ENCODE data around the gene SMIM14.
"Not testable (repeated sequence)": the region's sequence is repeated elsewhere in the genome, so short reads cannot be mapped to it uniquely, and the experiment has no call there.

The SMIM14 gene

GRCh38 chr4:39528061-39528465 lies 110.6 kb downstream of the SMIM14 start:
- DNase-seq, result peak in 1 of 6 experiments; percentile 30

- peak; percentile 77 to 88 (median 86) for DNase-seq
Observed at GRCh38 chr4:39527296-39528060, 111.2 kb downstream of the SMIM14 start, which contains the start of gene UGDH. Gene UGDH, minus strand, starts transcription at chr4:39527439. Its CDS starts 5,927 bp downstream, at chr4:39521512.

- peak in 3 of 6 experiments; percentile 0 to 15 (median 15) for DNase-seq
Observed at GRCh38 chr4:39526765-39527295, 111.8 kb downstream of the SMIM14 start.

GRCh38 chr4:39525822-39526690 lies 112.6 kb downstream of the SMIM14 start:
- DNase-seq, result no peak

GRCh38 chr4:39524161-39524957 lies 114.3 kb downstream of the SMIM14 start:
- no peak for DNase-seq

- DNase-seq, result no peak
Observed at GRCh38 chr4:39522068-39522467, 116.6 kb downstream of the SMIM14 start.

GRCh38 chr4:39521253-39521919 lies 117.3 kb downstream of the SMIM14 start:
- DNase-seq, result no peak

GRCh38 chr4:39518484-39518883 lies 120.2 kb downstream of the SMIM14 start:
- DNase-seq, result no peak

- no peak for DNase-seq
Observed at GRCh38 chr4:39516407-39516966, 122.2 kb downstream of the SMIM14 start.

- DNase-seq, result not testable (repeated sequence)
Observed at GRCh38 chr4:39515669-39516401, 122.8 kb downstream of the SMIM14 start.

- DNase-seq, result no peak
Observed at GRCh38 chr4:39514888-39515401, 123.7 kb downstream of the SMIM14 start.

- DNase-seq, result not testable (repeated sequence)
Observed at GRCh38 chr4:39514266-39514665, 124.4 kb downstream of the SMIM14 start.

GRCh38 chr4:39510348-39510929 lies 128.2 kb downstream of the SMIM14 start:
- DNase-seq, result no peak

GRCh38 chr4:39505581-39505980 lies 133.1 kb downstream of the SMIM14 start:
- DNase-seq, result no peak

GRCh38 chr4:39504538-39504937 lies 134.1 kb downstream of the SMIM14 start:
- DNase-seq, result no peak

- not testable (repeated sequence) for DNase-seq
Observed at GRCh38 chr4:39502664-39503035, 136.0 kb downstream of the SMIM14 start.

- no peak for DNase-seq
Observed at GRCh38 chr4:39502019-39502663, 136.5 kb downstream of the SMIM14 start.

GRCh38 chr4:39498727-39499020 lies 140.0 kb downstream of the SMIM14 start:
- DNase-seq, result no peak

- DNase-seq, result no peak
Observed at GRCh38 chr4:39497909-39498726, 140.5 kb downstream of the SMIM14 start.
